ENCODE data around the gene GALNT18. TPM values are rescaled to one million over a fixed set of nuclear protein-coding genes. Genes with fewer than 3 reads are reported as not detected.

Gene GALNT18
- total and polyA plus RNA-seq, 2 of the 4 experiments (the other 2 are of a cell fraction) = 9.5 to 11.3 TPM

GRCh38 chr11:11312738-11313137 lies 309.1 kb downstream of the GALNT18 start:
- Histone ChIP-seq H3K27ac (ENCODE audit: insufficient read depth, low read length) (no peak overlapping the region), H2AFZ (replicated peaks; ENCODE audit: low read length, poor library complexity) (no peak overlapping the region), H3K23ac (ENCODE audit: low read depth, low read length) (no peak overlapping the region), H2BK120ac (ENCODE audit: low read depth, low read length) (no peak overlapping the region), H3K27me3 (ENCODE audit: control insufficient read depth, insufficient read depth, low read length) (peaks cover 3% of the 10 kb centered on the region; the same call in 1 of the 2 replicates), H4K20me1 (ENCODE audit: insufficient read depth, low read length) (no peaks in the 10 kb centered on the region), H3K4me2 (ENCODE audit: low read depth, low read length) (no peak overlapping the region), H2BK20ac (ENCODE audit: low read depth, low read length) (no peak overlapping the region), H3K9ac (ENCODE audit: low read depth, low read length) (no peak overlapping the region), H3K9me3 (ENCODE audit: control insufficient read depth, insufficient read depth, low read length) (no peaks in the 10 kb centered on the region), H3K18ac (ENCODE audit: low read depth, low read length) (no peak overlapping the region), H4K91ac (ENCODE audit: insufficient read depth, low read depth, low read length) (no peak overlapping the region), H3K14ac (replicated peaks; ENCODE audit: low read depth, low read length) (no peak overlapping the region), H3K9me1 (ENCODE audit: insufficient read depth, low read length) (no peaks in the 10 kb centered on the region), H4K5ac (ENCODE audit: low read depth, low read length) (no peak overlapping the region), H2AK5ac (ENCODE audit: low read depth, low read length) (no peak overlapping the region), H3K56ac (ENCODE audit: extremely low read depth, insufficient read depth, low read length) (no peak overlapping the region), H3K4me1 (ENCODE audit: control insufficient read depth, insufficient read depth, low read length) (peaks cover 8% of the 10 kb centered on the region; the same call in 1 of the 2 replicates), H4K8ac (ENCODE audit: low read depth in 2 of 2, low read length in 2 of 2) (no peak overlapping the region), H2BK15ac (ENCODE audit: low read depth, low read length) (no peak overlapping the region), H3K4me3 (ENCODE audit: insufficient read depth, low read depth, low read length) (no peak overlapping the region), H2BK5ac (ENCODE audit: low read depth, low read length, poor library complexity, severe bottlenecking) (no peak overlapping the region), H2AK9ac (replicated peaks; ENCODE audit: low read depth, low read length, poor library complexity) (no peak overlapping the region), H3K4ac (ENCODE audit: low read depth, low read length) (no peak overlapping the region), H3K79me1 (ENCODE audit: low read depth in 1 of 2, low read length in 2 of 2) (no peaks in the 10 kb centered on the region), H3K36me3 (ENCODE audit: control insufficient read depth, insufficient read depth, low read length) (no peaks in the 10 kb centered on the region)
- in situ Hi-C loops (cut with MboI; ENCODE audit: low sequenced_read_pairs) = no loop called here
- no TSS peak for BruUV-seq (replicated peaks)
- ChIA-PET POLR2A (ENCODE audit: unreplicated experiment) (no interaction called here), CTCF (no interaction called here)
- no peak for DNase-seq
- dilution Hi-C loops (cut with HindIII; ENCODE audit: low sequenced_read_pairs, unreplicated experiment) = no loop called here
- TF ChIP-seq MAFK (IDR thresholded peaks at IDR 0.05; ENCODE audit: low read depth, low read length) (no peak), USF2 (IDR thresholded peaks at IDR 0.05; ENCODE audit: low read depth, low read length) (no peak), ELK1 (IDR thresholded peaks at IDR 0.05; ENCODE audit: borderline replicate concordance, low read depth, low read length) (no peak), MXI1 (IDR thresholded peaks at IDR 0.05; ENCODE audit: borderline replicate concordance, low read depth, low read length) (no peak), RCOR1 (IDR thresholded peaks at IDR 0.05; ENCODE audit: insufficient replicate concordance, low read length) (no peak), NFE2L2 (IDR thresholded peaks at IDR 0.05; ENCODE audit: low read depth, low read length) (no peak), BHLHE40 (IDR thresholded peaks at IDR 0.05; ENCODE audit: low read depth, low read length) (no peak), POLR2A (IDR thresholded peaks at IDR 0.05; ENCODE audit: low read depth, low read length) (no peak), CHD1 (IDR thresholded peaks at IDR 0.05; ENCODE audit: low read depth, low read length) (no peak), CTCF (conservative IDR thresholded peaks at IDR 0.05; ENCODE audit: low read depth, low read length) (no peak), SMC3 (IDR thresholded peaks at IDR 0.05; ENCODE audit: low read depth, low read length) (no peak), MAZ (IDR thresholded peaks at IDR 0.05; ENCODE audit: borderline replicate concordance, low read depth, low read length) (no peak), FOS (IDR thresholded peaks at IDR 0.05; ENCODE audit: low read depth, low read length) (no peak), RAD21 (IDR thresholded peaks at IDR 0.05; ENCODE audit: low read length) (no peak), RFX5 (IDR thresholded peaks at IDR 0.05; ENCODE audit: low read depth, low read length) (no peak), CEBPB (IDR thresholded peaks at IDR 0.05; ENCODE audit: low read depth, low read length) (no peak)
- intact Hi-C loops (cut with micrococcal nuclease) = no loop called here
- no peak for ATAC-seq (ENCODE audit: low read depth)
- no CpG with 5 or more reads among the region's 1 CpG for WGBS, 2 experiments (ENCODE audit: extremely low coverage in 2 of 2, insufficient read length in 1 of 2)

Measured in IMR-90 (cell line).